Lower lobe of right lung (tissue), 2 donors: ENCODE results near the gene ITLN2. TPM values are rescaled to one million over a fixed set of nuclear protein-coding genes. Genes with fewer than 3 reads are reported as not detected.

Source experiments
- ATAC-seq, 2 donors: fragments of 200-7000 bp; cut with Tn5 transposase; one replicate each; pipeline ENCODE4 v1.9.1; 2020 to 2022; ENCODE audit warnings: mild to moderate bottlenecking in 2 of 2, moderate library complexity in 2 of 2
- DNase-seq: peaks from one replicate; pipeline ENCODE4 v3.0.0-alpha.2; 2020
- H3K27ac ChIP-seq: fragments of 200-600 bp; one replicate; pipeline ENCODE4 v1.8.0; 2022
- H3K27me3 ChIP-seq: fragments of 200-600 bp; one replicate; pipeline ENCODE4 v1.8.0; 2022; ENCODE audit warnings: low read depth
- H3K36me3 ChIP-seq: fragments of 200-600 bp; one replicate; pipeline ENCODE4 v1.8.0; 2022; ENCODE audit warnings: mild to moderate bottlenecking
- H3K4me1 ChIP-seq: fragments of 200-600 bp; one replicate; pipeline ENCODE4 v1.8.0; 2022
- H3K4me3 ChIP-seq: fragments of 200-600 bp; one replicate; pipeline ENCODE4 v1.8.0; 2022; ENCODE audit warnings: mild to moderate bottlenecking
- H3K9me3 ChIP-seq: fragments of 200-600 bp; one replicate; pipeline ENCODE4 v1.8.0; 2022
- CTCF ChIP-seq: fragments of 200-600 bp; IDR thresholded peaks from one replicate; pipeline ENCODE4 v1.8.0; 2022; ENCODE audit warnings: antibody characterized with exemption, mild to moderate bottlenecking
- intact Hi-C: fragments of 100-400 bp; cut with DNase I; formaldehyde crosslinking; loops from one replicate; pipeline ENCODE4 v1.11.0; 2022
- total RNA-seq: library from RNA; stranded (reverse); fragmentation: NEBNext Ultra II Directional; extraction: Animal tissue kit (Norgen Biotek cat#: 25700); gene quantifications from one replicate; pipeline ENCODE4 v1.2.1, GENCODE V29; 2021
- donor health status: DM: no; HTN: yes; CAD: no; lungs with severe emphysema.

Gene ITLN2
- total RNA-seq, 1 donor from 2014 or later, result 30.7 TPM

GRCh38 chr1:160981584-160982411, 27.2 kb upstream of the ITLN2 start:
- H3K27me3 ChIP-seq, result peaks cover 22% of the 10 kb centered on the region
- H3K4me3 ChIP-seq, result no peak overlapping the region
- ATAC-seq (peak; percentile 65 to 71), DNase-seq (peak; percentile 54)
- TF ChIP-seq CTCF, result no peak
- peaks cover 10% of the 10 kb centered on the region for H3K4me1 ChIP-seq
- no peaks in the 10 kb centered on the region for H3K36me3 ChIP-seq
- H3K27ac ChIP-seq, result no peak overlapping the region
- intact Hi-C loops, result no loop called here
- H3K9me3 ChIP-seq, result no peaks in the 10 kb centered on the region

GRCh38 chr1:160979286-160979685, 24.7 kb upstream of the ITLN2 start:
- no peaks in the 10 kb centered on the region for H3K36me3 ChIP-seq
- no peak overlapping the region for H3K4me3 ChIP-seq
- no peak for DNase-seq
- no peak for ATAC-seq
- H3K27me3 ChIP-seq, result peaks cover 22% of the 10 kb centered on the region
- no peak for TF ChIP-seq CTCF
- H3K27ac ChIP-seq, result no peak overlapping the region
- intact Hi-C loops, result no loop called here
- peaks cover 10% of the 10 kb centered on the region for H3K4me1 ChIP-seq
- no peaks in the 10 kb centered on the region for H3K9me3 ChIP-seq

GRCh38 chr1:160978510-160978927, 23.9 kb upstream of the ITLN2 start:
- H3K4me3 ChIP-seq, result no peak overlapping the region
- TF ChIP-seq CTCF, result no peak
- ATAC-seq (peak in 1 of 2 donors; percentile 50), DNase-seq (peak; percentile 45)
- H3K27ac ChIP-seq, result no peak overlapping the region
- no peaks in the 10 kb centered on the region for H3K9me3 ChIP-seq
- H3K36me3 ChIP-seq, result no peaks in the 10 kb centered on the region
- intact Hi-C loops, result no loop called here
- H3K27me3 ChIP-seq, result peaks cover 22% of the 10 kb centered on the region
- H3K4me1 ChIP-seq, result peaks cover 10% of the 10 kb centered on the region

GRCh38 chr1:160975026-160975425, 20.4 kb upstream of the ITLN2 start:
- Histone ChIP-seq H3K4me3 (no peak overlapping the region), H3K27me3 (peaks cover 1% of the 10 kb centered on the region), H3K27ac (no peak overlapping the region), H3K4me1 (no peaks in the 10 kb centered on the region), H3K9me3 (no peaks in the 10 kb centered on the region), H3K36me3 (no peaks in the 10 kb centered on the region)
- DNase-seq (no peak), ATAC-seq (no peak)
- no peak for TF ChIP-seq CTCF
- intact Hi-C loops, result no loop called here

GRCh38 chr1:160973491-160973890, 18.9 kb upstream of the ITLN2 start:
- ATAC-seq, result no peak
- H3K4me1 ChIP-seq, result no peaks in the 10 kb centered on the region
- no peak overlapping the region for H3K4me3 ChIP-seq
- intact Hi-C loops, result no loop called here
- no peaks in the 10 kb centered on the region for H3K27me3 ChIP-seq
- no peaks in the 10 kb centered on the region for H3K9me3 ChIP-seq
- H3K36me3 ChIP-seq, result no peaks in the 10 kb centered on the region
- no peak for DNase-seq
- TF ChIP-seq CTCF, result no peak
- H3K27ac ChIP-seq, result no peak overlapping the region
